Glomerular endothelial cell (primary cell): ENCODE measurements around the gene CELA2A. TPM values are rescaled to one million over a fixed set of nuclear protein-coding genes. Genes with fewer than 3 reads are reported as not detected.

Source experiments
- DNase-seq: peaks from one replicate; pipeline ENCODE4 v3.0.0-alpha.2; 2011; ENCODE audit warnings: low read depth, low spot score; ENCODE audit errors: extremely low read depth
- total RNA-seq: library from RNA; depleted of rRNA; stranded (reverse); fragments of >200 nt; gene quantifications from 2 replicates; pipeline ENCODE4 v1.2.3, GENCODE V29; 2015

The CELA2A gene
- total RNA-seq: not detected in 2 replicates

- DNase-seq: no peak
These were observed at the start of gene CELA2A for GRCh38 chr1:15456313-15456954. CELA2A (plus strand) TSS chr1:15456732; CDS start chr1:15456754, 22 bp downstream.

- DNase-seq: no peak
These were observed 49.0 kb upstream of the CELA2A start for GRCh38 chr1:15407580-15407979.

GRCh38 chr1:15408890-15409387 lies 47.6 kb upstream of the CELA2A start:
- DNase-seq: no peak

GRCh38 chr1:15409388-15410222 lies 46.9 kb upstream of the CELA2A start, which contains the start of gene EFHD2:
EFHD2 (plus strand) TSS chr1:15409888; CDS start chr1:15409972, 84 bp downstream.
- peak; percentile 36 for DNase-seq

GRCh38 chr1:15410223-15410883 lies 46.2 kb upstream of the CELA2A start:
- no peak for DNase-seq

GRCh38 chr1:15410884-15411245 lies 45.7 kb upstream of the CELA2A start:
- DNase-seq: no peak

- no peak for DNase-seq
These were observed 44.9 kb upstream of the CELA2A start for GRCh38 chr1:15411593-15412137.

GRCh38 chr1:15412175-15412800 lies 44.2 kb upstream of the CELA2A start:
- DNase-seq: no peak

- DNase-seq: no peak
These were observed 43.7 kb upstream of the CELA2A start for GRCh38 chr1:15412843-15413242.

GRCh38 chr1:15413563-15414444 lies 42.7 kb upstream of the CELA2A start:
- no peak for DNase-seq

GRCh38 chr1:15414445-15414983 lies 42.0 kb upstream of the CELA2A start:
- no peak for DNase-seq

- no peak for DNase-seq
These were observed 39.2 kb upstream of the CELA2A start for GRCh38 chr1:15417059-15417934.

- DNase-seq: no peak
These were observed 37.6 kb upstream of the CELA2A start for GRCh38 chr1:15418806-15419515.

GRCh38 chr1:15420853-15421465 lies 35.6 kb upstream of the CELA2A start:
- DNase-seq: no peak

GRCh38 chr1:15422871-15423270 lies 33.7 kb upstream of the CELA2A start:
- DNase-seq: no peak

- no peak for DNase-seq
These were observed 33.0 kb upstream of the CELA2A start for GRCh38 chr1:15423355-15424077.
